Endothelial cell (in vitro differentiated cells): ENCODE results near the gene PTPRN2. TPM values are rescaled to one million over a fixed set of nuclear protein-coding genes. Genes with fewer than 3 reads are reported as not detected.

Experiments used
- DNase-seq: peaks from one replicate; pipeline ENCODE4 v3.0.0; 2021; ENCODE audit warnings: low spot score
- H3K27ac Mint-ChIP-seq: one replicate; pipeline ENCODE4 v1.8.0; 2021; ENCODE audit warnings: mixed read lengths, inconsistent platforms; ENCODE audit not compliant: unreplicated experiment
- H3K27me3 Mint-ChIP-seq: one replicate; pipeline ENCODE4 v1.8.0; 2021; ENCODE audit warnings: mild to moderate bottlenecking, moderate library complexity, mixed read lengths, inconsistent platforms; ENCODE audit not compliant: unreplicated experiment
- H3K36me3 Mint-ChIP-seq: one replicate; pipeline ENCODE4 v1.8.0; 2021; ENCODE audit warnings: mild to moderate bottlenecking, low read depth, mixed read lengths, inconsistent platforms; ENCODE audit not compliant: unreplicated experiment
- H3K4me1 Mint-ChIP-seq: one replicate; pipeline ENCODE4 v1.8.0; 2021; ENCODE audit warnings: mild to moderate bottlenecking, mixed read lengths, inconsistent platforms; ENCODE audit not compliant: unreplicated experiment
- H3K4me3 Mint-ChIP-seq: one replicate; pipeline ENCODE4 v1.8.0; 2021; ENCODE audit warnings: mild to moderate bottlenecking, mixed read lengths, inconsistent platforms; ENCODE audit not compliant: unreplicated experiment
- H3K9me3 Mint-ChIP-seq: one replicate; pipeline ENCODE4 v1.8.0; 2021; ENCODE audit warnings: mixed read lengths, inconsistent platforms; ENCODE audit not compliant: unreplicated experiment
- CTCF ChIP-seq: fragments of 200-600 bp; sonication (generic); IDR thresholded peaks from one replicate; pipeline ENCODE4 v1.5.0; 2021; ENCODE audit warnings: antibody characterized with exemption; ENCODE audit not compliant: unreplicated experiment
- total RNA-seq: library from RNA; stranded (reverse); fragmentation: NEBNext Ultra II Directional; extraction: Animal tissue kit (Norgen Biotek cat#: 25700); gene quantifications from one replicate; pipeline ENCODE4 v1.2.1, GENCODE V29; 2021; ENCODE audit not compliant: unreplicated experiment

PTPRN2 gene
- total RNA-seq, 1 donor from 2014 or later: 0.18 TPM

- Mint-ChIP-seq H3K27ac (peak overlapping the region; percentile 70), H3K4me3 (peak overlapping the region; percentile 59), H3K36me3 (peaks cover 16% of the 10 kb centered on the region), H3K4me1 (no peaks in the 10 kb centered on the region), H3K27me3 (peaks cover 21% of the 10 kb centered on the region), H3K9me3 (peaks cover 40% of the 10 kb centered on the region)
- no peak for TF ChIP-seq CTCF
- DNase-seq: no peak
Measured at GRCh38 chr7:157871681-157872080, 715.9 kb downstream of the PTPRN2 start.

DNA sequence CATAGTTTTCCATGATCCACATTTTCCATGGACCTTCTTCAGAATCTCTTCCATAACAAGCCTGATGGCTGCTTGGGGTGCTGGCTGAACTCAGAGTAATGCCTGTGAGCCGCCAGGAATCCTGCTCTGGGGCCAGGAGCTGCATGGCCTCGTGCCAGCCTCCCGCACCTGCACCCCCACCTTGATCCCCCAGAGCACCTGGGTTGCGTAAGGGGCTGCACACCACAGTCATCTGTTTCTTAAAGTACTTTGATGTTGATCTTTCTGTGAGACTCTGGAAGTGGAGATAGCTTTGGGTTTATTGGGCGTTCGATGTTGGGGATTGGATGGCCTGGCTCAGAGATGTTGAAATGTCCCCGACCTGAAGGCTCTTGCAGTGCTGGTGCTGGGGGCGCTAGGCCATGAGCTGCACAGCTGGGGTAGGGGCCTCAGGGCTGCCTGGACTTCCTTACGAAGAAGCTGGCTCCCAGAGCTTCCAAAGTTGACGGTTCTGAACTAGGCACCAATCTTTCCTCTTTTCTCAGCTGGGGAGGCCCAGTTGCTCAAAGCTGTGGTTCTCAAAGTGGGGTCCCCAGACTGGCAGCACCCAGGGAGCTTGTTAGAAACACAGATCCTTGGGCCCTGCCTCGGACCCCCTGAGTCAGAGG lies 716.9 kb downstream of the PTPRN2 start:
- Mint-ChIP-seq H3K9me3 (peaks cover 45% of the 10 kb centered on the region), H3K4me3 (no peak overlapping the region), H3K27ac (no peak overlapping the region), H3K4me1 (no peaks in the 10 kb centered on the region), H3K27me3 (peaks cover 27% of the 10 kb centered on the region), H3K36me3 (peaks cover 21% of the 10 kb centered on the region)
- no peak for TF ChIP-seq CTCF
- no peak for DNase-seq

DNA sequence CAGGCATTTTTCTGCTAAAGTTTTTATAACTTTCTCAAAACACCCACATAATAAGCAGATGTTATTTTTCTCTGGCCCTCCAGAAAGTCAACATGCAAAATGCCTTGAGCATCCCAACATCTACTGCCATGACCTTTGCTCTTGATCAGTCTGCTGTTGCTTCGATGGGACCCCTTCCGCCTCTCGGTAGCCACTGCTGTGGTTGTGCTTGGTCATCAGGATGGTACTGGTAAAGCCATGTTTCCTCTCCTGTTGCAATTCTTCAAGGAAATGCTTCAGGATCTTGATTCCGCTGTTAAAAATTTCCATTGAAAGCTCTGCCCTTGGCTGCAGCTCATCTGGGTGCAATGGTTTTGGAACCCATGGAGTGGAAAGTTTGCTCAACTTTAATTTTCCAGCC lies 717.8 kb downstream of the PTPRN2 start:
- H3K36me3 Mint-ChIP-seq: peaks cover 20% of the 10 kb centered on the region
- no peak for TF ChIP-seq CTCF
- H3K27me3 Mint-ChIP-seq: peaks cover 27% of the 10 kb centered on the region
- H3K4me1 Mint-ChIP-seq: no peaks in the 10 kb centered on the region
- H3K4me3 Mint-ChIP-seq: no peak overlapping the region
- peaks cover 40% of the 10 kb centered on the region for H3K9me3 Mint-ChIP-seq
- DNase-seq: no peak
- no peak overlapping the region for H3K27ac Mint-ChIP-seq

DNA sequence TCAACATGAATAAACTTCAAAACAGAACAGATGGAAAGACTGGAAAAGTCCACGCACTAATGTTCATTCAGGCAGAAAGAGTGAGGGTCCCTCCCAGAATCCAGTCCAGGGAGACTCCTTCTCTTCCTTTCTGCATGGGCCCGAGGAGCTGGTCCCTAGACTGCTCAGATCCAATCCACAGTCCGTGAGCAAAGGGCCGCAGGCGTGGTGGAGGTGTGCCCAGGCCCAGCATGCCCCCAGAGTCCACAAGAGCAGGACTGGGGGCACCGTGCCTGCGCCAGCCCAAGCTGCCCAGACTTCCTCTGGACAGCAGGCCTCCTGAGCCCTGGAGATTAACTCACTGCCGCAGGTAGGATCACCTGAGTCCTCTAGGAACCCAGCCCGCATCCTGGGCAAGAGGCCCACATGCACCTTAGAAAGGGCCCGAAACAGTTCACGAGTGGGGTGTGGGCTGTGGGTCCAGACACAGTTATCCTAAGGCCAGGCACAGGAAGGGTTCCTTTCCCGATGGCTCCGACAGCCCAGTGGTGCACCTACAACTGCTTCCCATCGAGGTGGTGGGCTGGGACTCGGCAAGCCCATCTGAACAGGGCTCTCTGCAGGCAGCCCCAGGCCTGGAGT lies 719.8 kb downstream of the PTPRN2 start:
- Mint-ChIP-seq H3K27ac (no peak overlapping the region), H3K4me1 (no peaks in the 10 kb centered on the region), H3K27me3 (peaks cover 20% of the 10 kb centered on the region), H3K9me3 (peaks cover 32% of the 10 kb centered on the region), H3K4me3 (no peak overlapping the region), H3K36me3 (peaks cover 9% of the 10 kb centered on the region)
- TF ChIP-seq CTCF: no peak
- DNase-seq: no peak

- no peaks in the 10 kb centered on the region for H3K4me1 Mint-ChIP-seq
Measured at GRCh38 chr7:157866336-157866924, 721.2 kb downstream of the PTPRN2 start.

More at GRCh38 chr7:157866336-157866924, 721.2 kb downstream of the PTPRN2 start:
- Mint-ChIP-seq H3K27me3 (peaks cover 17% of the 10 kb centered on the region), H3K27ac (peak overlapping the region; percentile 30), H3K9me3 (peaks cover 33% of the 10 kb centered on the region), H3K36me3 (peaks cover 12% of the 10 kb centered on the region), H3K4me3 (no peak overlapping the region)
- no peak for DNase-seq
- TF ChIP-seq CTCF: no peak
